ENCODE data around the gene SAAL1. TPM values are rescaled to one million over a fixed set of nuclear protein-coding genes. Genes with fewer than 3 reads are reported as not detected.

The SAAL1 gene
- total and polyA plus RNA-seq, 11 donors = 4.9 to 10.9 (median 6.7) TPM

GRCh38 chr11:18075444-18075843 lies 30.4 kb downstream of the SAAL1 start:
- ATAC-seq (no peak), DNase-seq (no peak)
- Histone ChIP-seq H3K4me1 (no peaks in the 10 kb centered on the region), H3K36me3 (peaks cover 0 to 23% (median 13%) of the 10 kb centered on the region in 9 donors), H3K27ac (no peak overlapping the region), H3K4me3 (no peak overlapping the region), H3K27me3 (no peaks in the 10 kb centered on the region), H3K9me3 (no peaks in the 10 kb centered on the region)
- intact Hi-C loops (cut with DNase I) = no loop called here
- no peak for TF ChIP-seq POLR2A (IDR thresholded peaks at IDR 0.05)
- no peak for TF ChIP-seq CTCF (IDR thresholded peaks at IDR 0.05)
- 92 to 94% (median 93%) methylated on average over 3 of the region's 3 CpGs for WGBS, 4 donors

- no peaks in the 10 kb centered on the region for H3K9me3 ChIP-seq
Measured at GRCh38 chr11:18071098-18071705, 34.7 kb downstream of the SAAL1 start.

GRCh38 chr11:18067372-18067771 lies 38.5 kb downstream of the SAAL1 start:
- Histone ChIP-seq H3K27me3 (no peaks in the 10 kb centered on the region), H3K4me1 (no peaks in the 10 kb centered on the region), H3K4me3 (no peak overlapping the region), H3K36me3 (no peaks in the 10 kb centered on the region), H3K27ac (no peak overlapping the region), H3K9me3 (no peaks in the 10 kb centered on the region)
- no peak for TF ChIP-seq CTCF (IDR thresholded peaks at IDR 0.05)
- TF ChIP-seq POLR2A (IDR thresholded peaks at IDR 0.05) = no peak
- intact Hi-C loops (cut with DNase I) = no loop called here
- 93 to 97% (median 95%) methylated on average over 2 of the region's 2 CpGs for WGBS, 4 donors
- DNase-seq (no peak), ATAC-seq (no peak)

More at GRCh38 chr11:18071098-18071705, 34.7 kb downstream of the SAAL1 start:
- WGBS, 4 donors = 86 to 90% (median 87%) methylated on average over 4 of the region's 4 CpGs
- intact Hi-C loops (cut with DNase I) = no loop called here
- Histone ChIP-seq H3K4me1 (no peaks in the 10 kb centered on the region), H3K36me3 (peaks cover 0 to 5% (median 0%) of the 10 kb centered on the region in 9 donors), H3K27me3 (no peaks in the 10 kb centered on the region), H3K27ac (no peak overlapping the region), H3K4me3 (no peak overlapping the region)
- no peak for ATAC-seq
- no peak for DNase-seq
- no peak for TF ChIP-seq CTCF (IDR thresholded peaks at IDR 0.05)
- no peak for TF ChIP-seq POLR2A (IDR thresholded peaks at IDR 0.05)

- Histone ChIP-seq H3K36me3 (no peaks in the 10 kb centered on the region), H3K27me3 (no peaks in the 10 kb centered on the region), H3K9me3 (no peaks in the 10 kb centered on the region), H3K4me3 (no peak overlapping the region), H3K27ac (no peak overlapping the region), H3K4me1 (no peaks in the 10 kb centered on the region)
- TF ChIP-seq POLR2A (IDR thresholded peaks at IDR 0.05) = no peak
- no peak for TF ChIP-seq CTCF (IDR thresholded peaks at IDR 0.05)
- DNase-seq (no peak), ATAC-seq (no peak)
- 88 to 98% (median 92%) methylated on average over 2 of the region's 2 CpGs for WGBS, 4 donors
- intact Hi-C loops (cut with DNase I) = no loop called here
Measured at GRCh38 chr11:18066626-18067025, 39.3 kb downstream of the SAAL1 start.

Measured in heart left ventricle (tissue), 16 donors.